H9 (cell line): ENCODE results near the gene BAX. TPM values are rescaled to one million over a fixed set of nuclear protein-coding genes. Genes with fewer than 3 reads are reported as not detected.

Experiments
- DNase-seq: peaks from one replicate; pipeline ENCODE4 v3.0.0-alpha.2; 2017
- H2AFZ ChIP-seq: one replicate; pipeline ENCODE4 v1.6.1; 2013; ENCODE audit warnings: mild to moderate bottlenecking, low read length, control low read depth, moderate library complexity
- H2AK5ac ChIP-seq: 2 replicates; pipeline ENCODE4 v1.6.1; 2013; ENCODE audit warnings: low read length, control low read depth, mixed read lengths; ENCODE audit not compliant: insufficient read length
- H2BK120ac ChIP-seq: one replicate; pipeline ENCODE4 v1.6.1; 2013; ENCODE audit warnings: low read depth, mild to moderate bottlenecking, low read length, control low read depth, inconsistent platforms; ENCODE audit not compliant: poor library complexity, severe bottlenecking
- H2BK12ac ChIP-seq: 2 replicates; pipeline ENCODE4 v1.6.1; 2013; ENCODE audit warnings: low read length, control low read depth, mixed read lengths, low read depth; ENCODE audit not compliant: insufficient read length
- H2BK15ac ChIP-seq: 2 replicates; pipeline ENCODE4 v1.6.1; 2013; ENCODE audit warnings: low read depth, low read length, control low read depth
- H2BK20ac ChIP-seq: one replicate; pipeline ENCODE4 v1.6.1; 2013; ENCODE audit warnings: low read depth, mild to moderate bottlenecking, low read length, control low read depth, inconsistent platforms; ENCODE audit not compliant: poor library complexity, severe bottlenecking
- H2BK5ac ChIP-seq: 2 replicates; pipeline ENCODE4 v1.6.1; 2013; ENCODE audit warnings: low read length, control low read depth, mixed read lengths; ENCODE audit not compliant: insufficient read length
- H3K14ac ChIP-seq: 2 replicates; pipeline ENCODE4 v1.6.1; 2013; ENCODE audit warnings: low read length, control low read depth; ENCODE audit not compliant: insufficient read depth
- H3K18ac ChIP-seq: 2 replicates; pipeline ENCODE4 v1.6.1; 2013; ENCODE audit warnings: low read depth, mild to moderate bottlenecking, mixed read lengths, low read length, control low read depth; ENCODE audit not compliant: insufficient read length
- H3K23ac ChIP-seq: 2 replicates; pipeline ENCODE4 v1.6.1; 2013; ENCODE audit warnings: low read length, control low read depth, mixed read lengths, low read depth; ENCODE audit not compliant: insufficient read length
- H3K23me2 ChIP-seq: 2 replicates; pipeline ENCODE4 v1.6.1; 2013; ENCODE audit warnings: low read depth, mild to moderate bottlenecking, mixed read lengths, low read length, control low read depth; ENCODE audit not compliant: insufficient read length, poor library complexity, severe bottlenecking
- H3K27ac ChIP-seq: 2 replicates; pipeline ENCODE4 v1.5.1; 2013; ENCODE audit warnings: low read length, control low read depth, mixed read lengths, low read depth; ENCODE audit not compliant: insufficient read length
- H3K27me3 ChIP-seq: 2 replicates; pipeline ENCODE4 v1.6.1; 2013; ENCODE audit warnings: low read length, control low read depth, inconsistent platforms; ENCODE audit not compliant: insufficient read depth
- H3K4ac ChIP-seq: 2 replicates; pipeline ENCODE4 v1.6.1; 2013; ENCODE audit warnings: low read depth, mild to moderate bottlenecking, control low read depth, inconsistent platforms, low read length, moderate library complexity
- H3K4me1 ChIP-seq: 2 replicates; pipeline ENCODE4 v1.6.1; 2013; ENCODE audit warnings: low read length, control low read depth, inconsistent platforms; ENCODE audit not compliant: insufficient read depth
- H3K4me2 ChIP-seq: 2 replicates; pipeline ENCODE4 v1.6.1; 2013; ENCODE audit warnings: low read length, control low read depth, mixed read lengths; ENCODE audit not compliant: insufficient read length, insufficient read depth
- H3K56ac ChIP-seq: 2 replicates; pipeline ENCODE4 v1.6.1; 2013; ENCODE audit warnings: low read depth, mild to moderate bottlenecking, mixed read lengths, low read length, control low read depth; ENCODE audit not compliant: insufficient read length
- H3K79me1 ChIP-seq: 2 replicates; pipeline ENCODE4 v1.6.1; 2013; ENCODE audit warnings: low read depth, mild to moderate bottlenecking, moderate library complexity, low read length, control low read depth, inconsistent platforms; ENCODE audit not compliant: insufficient read depth, poor library complexity, severe bottlenecking
- H3K79me2 ChIP-seq: 2 replicates; pipeline ENCODE4 v1.6.1; 2013; ENCODE audit warnings: low read length, control low read depth, inconsistent platforms; ENCODE audit not compliant: insufficient read depth
- H3K9ac ChIP-seq: 2 replicates; pipeline ENCODE4 v1.6.1; 2013; ENCODE audit warnings: low read length, control low read depth, mixed read lengths; ENCODE audit not compliant: insufficient read length; ENCODE audit errors: extremely low read depth
- H3K9me3 ChIP-seq: one replicate; pipeline ENCODE4 v1.6.1; 2013; ENCODE audit warnings: low read depth, low read length, inconsistent platforms; ENCODE audit not compliant: control insufficient read depth
- H3T11ph ChIP-seq: one replicate; pipeline ENCODE4 v1.6.1; 2013; ENCODE audit warnings: mild to moderate bottlenecking, low read length, control low read depth, inconsistent platforms
- H4K20me1 ChIP-seq: one replicate; pipeline ENCODE4 v1.6.1; 2013; ENCODE audit not compliant: control insufficient read depth, insufficient read length, insufficient read depth
- H4K5ac ChIP-seq: 2 replicates; pipeline ENCODE4 v1.6.1; 2013; ENCODE audit warnings: low read depth, mild to moderate bottlenecking, mixed read lengths, low read length, control low read depth; ENCODE audit not compliant: insufficient read length
- H4K8ac ChIP-seq: replicated peaks from 2 replicates; pipeline ENCODE4 v1.6.1; 2013; ENCODE audit warnings: low read length, control low read depth, mixed read lengths, low read depth; ENCODE audit not compliant: insufficient read length
- H4K91ac ChIP-seq: 2 replicates; pipeline ENCODE4 v1.6.1; 2013; ENCODE audit warnings: low read depth, mild to moderate bottlenecking, moderate library complexity, mixed read lengths, low read length, control low read depth; ENCODE audit not compliant: insufficient read length
- H3K27ac Mint-ChIP-seq, 3 experiments: 2 replicates in 2 of 3; 3 replicates in 1 of 3; pipeline ENCODE4 v1.8.0; 2020 to 2021; ENCODE audit warnings: mixed read lengths in 3 of 3, mild to moderate bottlenecking in 1 of 3, moderate library complexity in 1 of 3
- H3K27me3 Mint-ChIP-seq: 2 replicates; pipeline ENCODE4 v1.8.0; 2021; ENCODE audit warnings: low read depth, mild to moderate bottlenecking, moderate library complexity, mixed read lengths
- H3K36me3 Mint-ChIP-seq, 3 experiments: 2 replicates in 2 of 3; 3 replicates in 1 of 3; pipeline ENCODE4 v1.8.0; 2020 to 2021; ENCODE audit warnings: low read depth in 3 of 3, mixed read lengths in 3 of 3; ENCODE audit not compliant: insufficient read depth in 1 of 3
- H3K4me1 Mint-ChIP-seq, 2 experiments: 2 replicates each; pipeline ENCODE4 v1.8.0; 2020; ENCODE audit warnings: mixed read lengths in 2 of 2
- H3K4me3 Mint-ChIP-seq, 2 experiments: 2 replicates in 1 of 2; 3 replicates in 1 of 2; pipeline ENCODE4 v1.8.0; 2020 to 2021; ENCODE audit warnings: mild to moderate bottlenecking in 2 of 2, mixed read lengths in 2 of 2, moderate library complexity in 1 of 2
- H3K9me3 Mint-ChIP-seq, 2 experiments: 2 replicates in 1 of 2; 3 replicates in 1 of 2; pipeline ENCODE4 v1.8.0; 2020; ENCODE audit warnings: mild to moderate bottlenecking in 2 of 2, mixed read lengths in 2 of 2, moderate library complexity in 1 of 2
- WGBS: extraction: QIAGEN DNeasy Blood & Tissue Kit; methylation state at CpG from one replicate; pipeline ENCODE4 v1.1.7; 2013; ENCODE audit warnings: missing lambda C conversion rate, low lambda C conversion rate, mixed read lengths; ENCODE audit not compliant: insufficient read length; ENCODE audit errors: extremely low coverage; 5-methylcytosine and 5-hydroxymethylcytosine counted together
- total RNA-seq: library from RNA; stranded (reverse); gene quantifications from 2 replicates; pipeline ENCODE4 v1.2.1, GENCODE V29; 2021
- TF ChIP-seq, protein P1 (sequence below): fragments of 200-600 bp; sonication (generic); conservative IDR thresholded peaks from 3 replicates; pipeline ENCODE4 v1.8.0; 2021; ENCODE audit warnings: antibody characterized with exemption, mild to moderate bottlenecking

BAX gene
- total RNA-seq, 1 experiment from 2014 or later: 310 TPM

DNA sequence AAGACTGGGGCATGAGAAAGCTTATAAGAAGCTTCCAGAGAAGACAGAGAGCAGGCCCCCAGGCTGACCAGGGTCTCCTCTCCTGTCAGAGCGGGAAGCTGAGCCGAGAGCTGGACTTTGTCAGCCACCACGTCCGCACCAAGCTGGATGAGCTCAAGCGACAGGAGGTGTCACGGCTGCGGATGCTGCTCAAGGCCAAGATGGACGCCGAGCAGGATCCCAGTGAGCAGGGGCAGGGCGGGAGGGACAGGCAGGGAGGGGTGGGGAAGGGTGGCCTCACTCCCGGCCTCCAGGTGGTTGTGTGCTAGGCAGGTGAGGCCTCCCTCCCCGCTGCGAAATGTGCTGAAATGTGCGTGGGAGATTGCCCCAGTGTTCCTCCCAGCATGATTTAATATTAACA, 49.0 kb upstream of the BAX start:
- Histone ChIP-seq H4K5ac (no peak overlapping the region), H4K20me1 (no peaks in the 10 kb centered on the region)
- DNase-seq: no peak

More for the DNA sequence above, 49.0 kb upstream of the BAX start:
- no peaks in the 10 kb centered on the region for H3K27me3 ChIP-seq
- H3K4me1 ChIP-seq: no peaks in the 10 kb centered on the region
- H3K14ac ChIP-seq: no peak overlapping the region
- H3K9me3 ChIP-seq: no peaks in the 10 kb centered on the region
- no peak overlapping the region for H3K23ac ChIP-seq
- H4K91ac ChIP-seq: no peak overlapping the region
- no peak overlapping the region for H4K8ac ChIP-seq
- peaks cover 31 to 75% (median 62%) of the 10 kb centered on the region in 3 experiments; a peak in 6 of 7 replicates for H3K36me3 Mint-ChIP-seq
- no peak overlapping the region for H3K9ac ChIP-seq
- no peak overlapping the region for H2AFZ ChIP-seq
- no peaks in the 10 kb centered on the region for H3K79me2 ChIP-seq
- H2BK20ac ChIP-seq: no peak overlapping the region
- WGBS: no CpG with 5 or more reads among the region's 14 CpGs
- H3K18ac ChIP-seq: no peak overlapping the region
- no peaks in the 10 kb centered on the region; the same call in 1 of the 2 replicates for H3K27me3 Mint-ChIP-seq
- no peak overlapping the region for H2BK120ac ChIP-seq
- H3K27ac Mint-ChIP-seq: peak overlapping the region in 1 of 3 experiments; percentile 94; a peak in 2 of 7 replicates
- H2BK5ac ChIP-seq: no peak overlapping the region
- no peak overlapping the region for H2AK5ac ChIP-seq
- peaks cover 4% of the 10 kb centered on the region for H3K23me2 ChIP-seq
- H3K4me2 ChIP-seq: no peak overlapping the region
- H3T11ph ChIP-seq: no peak overlapping the region
- H3K4me3 Mint-ChIP-seq: no peak overlapping the region
- no peak overlapping the region for H3K56ac ChIP-seq
- no peaks in the 10 kb centered on the region for H3K79me1 ChIP-seq
- H2BK12ac ChIP-seq: no peak overlapping the region
- TF ChIP-seq, protein P1, sequence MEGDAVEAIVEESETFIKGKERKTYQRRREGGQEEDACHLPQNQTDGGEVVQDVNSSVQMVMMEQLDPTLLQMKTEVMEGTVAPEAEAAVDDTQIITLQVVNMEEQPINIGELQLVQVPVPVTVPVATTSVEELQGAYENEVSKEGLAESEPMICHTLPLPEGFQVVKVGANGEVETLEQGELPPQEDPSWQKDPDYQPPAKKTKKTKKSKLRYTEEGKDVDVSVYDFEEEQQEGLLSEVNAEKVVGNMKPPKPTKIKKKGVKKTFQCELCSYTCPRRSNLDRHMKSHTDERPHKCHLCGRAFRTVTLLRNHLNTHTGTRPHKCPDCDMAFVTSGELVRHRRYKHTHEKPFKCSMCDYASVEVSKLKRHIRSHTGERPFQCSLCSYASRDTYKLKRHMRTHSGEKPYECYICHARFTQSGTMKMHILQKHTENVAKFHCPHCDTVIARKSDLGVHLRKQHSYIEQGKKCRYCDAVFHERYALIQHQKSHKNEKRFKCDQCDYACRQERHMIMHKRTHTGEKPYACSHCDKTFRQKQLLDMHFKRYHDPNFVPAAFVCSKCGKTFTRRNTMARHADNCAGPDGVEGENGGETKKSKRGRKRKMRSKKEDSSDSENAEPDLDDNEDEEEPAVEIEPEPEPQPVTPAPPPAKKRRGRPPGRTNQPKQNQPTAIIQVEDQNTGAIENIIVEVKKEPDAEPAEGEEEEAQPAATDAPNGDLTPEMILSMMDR: no peak
- no peaks in the 10 kb centered on the region; a peak in 1 of 5 replicates for H3K9me3 Mint-ChIP-seq
- peaks cover 10 to 13% of the 10 kb centered on the region in 2 experiments for H3K4me1 Mint-ChIP-seq
- no peak overlapping the region for H3K27ac ChIP-seq
- no peak overlapping the region for H3K4ac ChIP-seq
- no peak overlapping the region for H2BK15ac ChIP-seq
